Measurements from ENCODE around the gene FOXI1. TPM values are rescaled to one million over a fixed set of nuclear protein-coding genes. Genes with fewer than 3 reads are reported as not detected.

Gene FOXI1
- polyA plus RNA-seq, 3 donors: not detected

DNA sequence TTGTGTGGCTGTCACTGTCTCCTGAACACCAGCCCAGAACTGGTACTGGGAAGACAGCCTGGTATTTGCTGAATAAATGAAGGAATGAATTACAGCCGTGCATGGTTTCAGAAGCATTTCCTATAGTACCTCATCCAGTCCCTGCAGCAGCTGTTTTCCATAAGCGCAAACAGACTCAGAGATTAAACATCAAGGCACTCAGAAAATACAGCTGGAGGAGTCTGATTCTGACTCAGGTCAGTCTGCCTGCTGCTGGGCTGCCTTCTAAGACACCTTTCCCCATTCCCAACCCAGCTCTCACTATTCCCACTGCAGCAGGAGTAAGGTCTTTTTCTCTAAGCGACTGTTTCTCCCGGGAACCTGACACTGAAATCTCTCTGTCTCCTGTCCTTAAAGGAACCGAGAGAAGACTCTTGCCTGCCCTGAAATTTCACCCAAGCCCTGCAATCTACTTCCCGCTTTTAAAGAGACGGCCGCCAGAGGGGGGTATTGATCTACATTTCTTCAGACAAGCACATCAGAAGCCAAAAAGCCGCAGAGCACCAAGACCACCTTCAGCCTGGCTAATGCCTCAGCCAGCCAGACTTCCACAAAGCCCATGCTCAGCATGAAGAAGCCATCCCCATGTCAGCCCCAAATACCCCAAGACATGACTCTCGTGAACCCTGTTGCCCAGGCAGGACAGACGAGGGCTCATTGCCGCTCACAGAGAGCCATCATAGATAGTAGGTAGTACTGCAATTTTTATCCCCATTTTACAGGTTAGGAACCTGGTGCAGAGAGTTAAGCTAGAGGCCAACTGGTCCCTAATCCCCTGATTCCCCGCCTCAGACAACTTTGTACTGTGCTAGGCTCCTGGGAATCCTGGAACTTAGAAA lies 5.4 kb upstream of the FOXI1 start:
- no peak overlapping the region for H2AFZ ChIP-seq (ENCODE audit: insufficient read depth, low read depth, low read length, poor library complexity, severe bottlenecking)
- peaks cover 32% of the 10 kb centered on the region for H3K4me1 Mint-ChIP-seq
- H3K9ac ChIP-seq (ENCODE audit: insufficient read depth, low read length, poor library complexity, severe bottlenecking): no peak overlapping the region
- H3K9me3 ChIP-seq (replicated peaks in 1 of 2; ENCODE audit: control insufficient read depth in 1 of 2, insufficient read depth in 1 of 2, low read length in 2 of 2): no peaks in the 10 kb centered on the region
- intact Hi-C loops (cut with micrococcal nuclease): loop anchor here (2.0 to 10.0 kb wide), 4 partner anchors 84 to 327 kb away; no protein-coding TSS in a partner anchor
- H3K36me3 ChIP-seq (replicated peaks in 1 of 2; ENCODE audit: control insufficient read depth in 1 of 2, insufficient read depth in 2 of 2, low read length in 2 of 2): no peaks in the 10 kb centered on the region
- no peaks in the 10 kb centered on the region for H3K27me3 ChIP-seq (ENCODE audit: control insufficient read depth in 2 of 2, insufficient read depth in 2 of 2, low read length in 2 of 2)
- DNase-seq: peak; percentile 51 to 71 (median 63)
- no peak overlapping the region for H3K27ac Mint-ChIP-seq
- H3K4me2 ChIP-seq (replicated peaks; ENCODE audit: extremely low read depth, low read length, poor library complexity, severe bottlenecking): no peak overlapping the region
- H3K9me3 Mint-ChIP-seq: peaks cover 0 to 7% (median 1%) of the 10 kb centered on the region in 7 donors
- H4K20me1 ChIP-seq (ENCODE audit: insufficient read depth, low read length): no peaks in the 10 kb centered on the region
- no peaks in the 10 kb centered on the region for H3K36me3 Mint-ChIP-seq
- TF ChIP-seq, protein P1, sequence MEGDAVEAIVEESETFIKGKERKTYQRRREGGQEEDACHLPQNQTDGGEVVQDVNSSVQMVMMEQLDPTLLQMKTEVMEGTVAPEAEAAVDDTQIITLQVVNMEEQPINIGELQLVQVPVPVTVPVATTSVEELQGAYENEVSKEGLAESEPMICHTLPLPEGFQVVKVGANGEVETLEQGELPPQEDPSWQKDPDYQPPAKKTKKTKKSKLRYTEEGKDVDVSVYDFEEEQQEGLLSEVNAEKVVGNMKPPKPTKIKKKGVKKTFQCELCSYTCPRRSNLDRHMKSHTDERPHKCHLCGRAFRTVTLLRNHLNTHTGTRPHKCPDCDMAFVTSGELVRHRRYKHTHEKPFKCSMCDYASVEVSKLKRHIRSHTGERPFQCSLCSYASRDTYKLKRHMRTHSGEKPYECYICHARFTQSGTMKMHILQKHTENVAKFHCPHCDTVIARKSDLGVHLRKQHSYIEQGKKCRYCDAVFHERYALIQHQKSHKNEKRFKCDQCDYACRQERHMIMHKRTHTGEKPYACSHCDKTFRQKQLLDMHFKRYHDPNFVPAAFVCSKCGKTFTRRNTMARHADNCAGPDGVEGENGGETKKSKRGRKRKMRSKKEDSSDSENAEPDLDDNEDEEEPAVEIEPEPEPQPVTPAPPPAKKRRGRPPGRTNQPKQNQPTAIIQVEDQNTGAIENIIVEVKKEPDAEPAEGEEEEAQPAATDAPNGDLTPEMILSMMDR (IDR thresholded peaks at IDR 0.05): peak; percentile 77
- no peak overlapping the region for H3K27ac ChIP-seq (ENCODE audit: low read depth in 1 of 2, low read length in 2 of 2)
- H3K4me3 Mint-ChIP-seq: no peak overlapping the region
- WGBS (ENCODE audit: insufficient coverage): 21% methylated on average over 3 of the region's 13 CpGs
- peaks cover 30 to 33% of the 10 kb centered on the region in 2 donors for H3K4me1 ChIP-seq (ENCODE audit: control insufficient read depth in 1 of 2, insufficient read depth in 2 of 2, low read length in 2 of 2)
- peaks cover 4 to 6% (median 4%) of the 10 kb centered on the region in 3 donors for H3K27me3 Mint-ChIP-seq (ENCODE audit: low read depth in 3 of 3)
- H3K79me2 ChIP-seq (ENCODE audit: insufficient read depth, low read length): no peaks in the 10 kb centered on the region
- H3K4me3 ChIP-seq (replicated peaks in 1 of 3; ENCODE audit: low read depth in 2 of 3, low read length in 3 of 3): no peak overlapping the region

DNA sequence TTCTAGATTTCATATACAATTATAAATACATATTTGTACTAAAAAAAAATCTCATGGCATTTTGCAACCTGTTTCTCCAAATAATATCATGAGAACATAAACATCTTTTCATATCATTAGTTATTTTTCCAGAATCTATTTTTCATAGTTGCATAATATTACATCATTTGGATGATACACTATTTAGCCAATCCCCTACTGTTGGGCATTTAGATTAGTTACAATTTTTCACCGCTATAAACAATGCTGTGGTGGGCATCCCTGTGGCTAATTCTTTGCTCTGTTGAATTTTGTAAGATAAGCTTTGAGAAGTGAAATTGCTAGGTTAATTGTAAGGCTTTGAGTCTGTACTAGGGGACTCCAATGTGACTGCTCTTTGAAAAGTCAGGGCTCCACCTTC lies 2.2 kb upstream of the FOXI1 start:
- Histone ChIP-seq H3K9ac (ENCODE audit: insufficient read depth, low read length, poor library complexity, severe bottlenecking) (no peak overlapping the region), H4K20me1 (ENCODE audit: insufficient read depth, low read length) (no peaks in the 10 kb centered on the region), H3K36me3 (replicated peaks in 1 of 2; ENCODE audit: control insufficient read depth in 1 of 2, insufficient read depth in 2 of 2, low read length in 2 of 2) (no peaks in the 10 kb centered on the region), H2AFZ (ENCODE audit: insufficient read depth, low read depth, low read length, poor library complexity, severe bottlenecking) (no peak overlapping the region), H3K4me2 (replicated peaks; ENCODE audit: extremely low read depth, low read length, poor library complexity, severe bottlenecking) (no peak overlapping the region), H3K27me3 (ENCODE audit: control insufficient read depth in 2 of 2, insufficient read depth in 2 of 2, low read length in 2 of 2) (no peaks in the 10 kb centered on the region), H3K4me3 (replicated peaks in 1 of 3; ENCODE audit: low read depth in 2 of 3, low read length in 3 of 3) (no peak overlapping the region), H3K4me1 (ENCODE audit: control insufficient read depth in 1 of 2, insufficient read depth in 2 of 2, low read length in 2 of 2) (peaks cover 2 to 3% of the 10 kb centered on the region in 2 donors), H3K9me3 (replicated peaks in 1 of 2; ENCODE audit: control insufficient read depth in 1 of 2, insufficient read depth in 1 of 2, low read length in 2 of 2) (no peaks in the 10 kb centered on the region), H3K79me2 (ENCODE audit: insufficient read depth, low read length) (no peaks in the 10 kb centered on the region), H3K27ac (ENCODE audit: low read depth in 1 of 2, low read length in 2 of 2) (no peak overlapping the region)
- Mint-ChIP-seq H3K4me1 (peaks cover 10% of the 10 kb centered on the region), H3K4me3 (no peak overlapping the region), H3K9me3 (peaks cover 0 to 7% (median 2%) of the 10 kb centered on the region in 7 donors), H3K27ac (no peak overlapping the region), H3K36me3 (no peaks in the 10 kb centered on the region), H3K27me3 (ENCODE audit: low read depth in 3 of 3) (peaks cover 9 to 18% (median 12%) of the 10 kb centered on the region in 3 donors)
- WGBS (ENCODE audit: insufficient coverage): no CpG with 5 or more reads among the region's 1 CpG
- intact Hi-C loops (cut with micrococcal nuclease): loop anchor here (5.0 to 10.0 kb wide), 3 partner anchors 241 to 324 kb away; no protein-coding TSS in a partner anchor
- no peak for DNase-seq
- TF ChIP-seq, protein P1 (IDR thresholded peaks at IDR 0.05): no peak
